ENCODE measurements around the gene GMPS. TPM values are rescaled to one million over a fixed set of nuclear protein-coding genes. Genes with fewer than 3 reads are reported as not detected.
"Not testable (repeated sequence)": the region's sequence is repeated elsewhere in the genome, so short reads cannot be mapped to it uniquely, and the experiment has no call there.

GMPS gene
- total and polyA plus RNA-seq, 4 donors: 14.9 to 43.2 (median 31.0) TPM

- intact Hi-C loops (cut with DNase I): no loop called here
- no peaks in the 10 kb centered on the region for H3K9me3 ChIP-seq (ENCODE audit: control insufficient read depth, low read length)
- H3K27me3 ChIP-seq (ENCODE audit: control insufficient read depth in 1 of 2, insufficient read depth in 2 of 2, low read length in 1 of 2): no peaks in the 10 kb centered on the region
- no peak overlapping the region for H3K4me3 ChIP-seq (ENCODE audit: low read length in 2 of 2)
- H3K4me1 ChIP-seq (ENCODE audit: control insufficient read depth in 1 of 2, insufficient read depth in 2 of 2, low read length in 2 of 2): peaks cover 0 to 5% of the 10 kb centered on the region in 2 donors
- 68 to 75% methylated on average over 8 of the region's 8 CpGs for WGBS, 2 donors
- H3K36me3 ChIP-seq (ENCODE audit: control insufficient read depth in 1 of 2, insufficient read depth in 2 of 2, low read length in 1 of 2): no peaks in the 10 kb centered on the region
- ATAC-seq (ENCODE audit: low FRiP score): no peak
- H3K27ac ChIP-seq (ENCODE audit: low read depth in 1 of 2, low read length in 2 of 2): no peak overlapping the region
- no peak for DNase-seq
These were observed 89.6 kb downstream of the GMPS start for GRCh38 chr3:155960060-155960459.

- H3K36me3 ChIP-seq (ENCODE audit: control insufficient read depth in 1 of 2, insufficient read depth in 2 of 2, low read length in 1 of 2); DNase-seq; ATAC-seq (ENCODE audit: low FRiP score); H3K27me3 ChIP-seq (ENCODE audit: control insufficient read depth in 1 of 2, insufficient read depth in 2 of 2, low read length in 1 of 2); H3K9me3 ChIP-seq (ENCODE audit: control insufficient read depth, low read length); intact Hi-C loops (cut with DNase I); H3K4me1 ChIP-seq (ENCODE audit: control insufficient read depth in 1 of 2, insufficient read depth in 2 of 2, low read length in 2 of 2); H3K27ac ChIP-seq (ENCODE audit: low read depth in 1 of 2, low read length in 2 of 2); H3K4me3 ChIP-seq (ENCODE audit: low read length in 2 of 2): not testable (repeated sequence)
- WGBS, 2 donors: 95 to 96% methylated on average over 5 of the region's 5 CpGs
These were observed 90.6 kb downstream of the GMPS start for GRCh38 chr3:155961044-155961443.

GRCh38 chr3:155963570-155963969 lies 93.1 kb downstream of the GMPS start:
- Histone ChIP-seq H3K27me3 (ENCODE audit: control insufficient read depth in 1 of 2, insufficient read depth in 2 of 2, low read length in 1 of 2) (no peaks in the 10 kb centered on the region), H3K27ac (ENCODE audit: low read depth in 1 of 2, low read length in 2 of 2) (no peak overlapping the region), H3K36me3 (ENCODE audit: control insufficient read depth in 1 of 2, insufficient read depth in 2 of 2, low read length in 1 of 2) (no peaks in the 10 kb centered on the region), H3K4me1 (ENCODE audit: control insufficient read depth in 1 of 2, insufficient read depth in 2 of 2, low read length in 2 of 2) (peaks cover 0 to 5% of the 10 kb centered on the region in 2 donors), H3K4me3 (ENCODE audit: low read length in 2 of 2) (no peak overlapping the region), H3K9me3 (ENCODE audit: control insufficient read depth, low read length) (no peaks in the 10 kb centered on the region)
- DNase-seq: no peak
- ATAC-seq (ENCODE audit: low FRiP score): no peak
- 5 to 8% methylated on average over 2 of the region's 2 CpGs for WGBS, 2 donors
- intact Hi-C loops (cut with DNase I): no loop called here

GRCh38 chr3:155970398-155970797 lies 99.9 kb downstream of the GMPS start:
- no peak for DNase-seq
- H3K27me3 ChIP-seq (ENCODE audit: control insufficient read depth in 1 of 2, insufficient read depth in 2 of 2, low read length in 1 of 2): no peaks in the 10 kb centered on the region
- no peak for ATAC-seq (ENCODE audit: low FRiP score)
- H3K9me3 ChIP-seq (ENCODE audit: control insufficient read depth, low read length): peaks cover 1% of the 10 kb centered on the region
- 92 to 99% methylated on average over 2 of the region's 2 CpGs for WGBS, 2 donors
- no peaks in the 10 kb centered on the region for H3K36me3 ChIP-seq (ENCODE audit: control insufficient read depth in 1 of 2, insufficient read depth in 2 of 2, low read length in 1 of 2)
- H3K27ac ChIP-seq (ENCODE audit: low read depth in 1 of 2, low read length in 2 of 2): no peak overlapping the region
- H3K4me3 ChIP-seq (ENCODE audit: low read length in 2 of 2): no peak overlapping the region
- no peaks in the 10 kb centered on the region for H3K4me1 ChIP-seq (ENCODE audit: control insufficient read depth in 1 of 2, insufficient read depth in 2 of 2, low read length in 2 of 2)
- intact Hi-C loops (cut with DNase I): no loop called here

GRCh38 chr3:155972885-155973584 lies 102.6 kb downstream of the GMPS start:
- H3K27me3 ChIP-seq (ENCODE audit: control insufficient read depth in 1 of 2, insufficient read depth in 2 of 2, low read length in 1 of 2): no peaks in the 10 kb centered on the region
- no peak overlapping the region for H3K4me3 ChIP-seq (ENCODE audit: low read length in 2 of 2)
- DNase-seq (no peak), ATAC-seq (ENCODE audit: low FRiP score) (no peak)
- 91 to 94% methylated on average over 4 of the region's 4 CpGs for WGBS, 2 donors
- intact Hi-C loops (cut with DNase I): no loop called here
- no peaks in the 10 kb centered on the region for H3K36me3 ChIP-seq (ENCODE audit: control insufficient read depth in 1 of 2, insufficient read depth in 2 of 2, low read length in 1 of 2)
- no peak overlapping the region for H3K27ac ChIP-seq (ENCODE audit: low read depth in 1 of 2, low read length in 2 of 2)
- H3K4me1 ChIP-seq (ENCODE audit: control insufficient read depth in 1 of 2, insufficient read depth in 2 of 2, low read length in 2 of 2): no peaks in the 10 kb centered on the region
- H3K9me3 ChIP-seq (ENCODE audit: control insufficient read depth, low read length): peaks cover 1% of the 10 kb centered on the region

- intact Hi-C loops (cut with DNase I): no loop called here
These were observed 107.9 kb downstream of the GMPS start for GRCh38 chr3:155978324-155978723.

GRCh38 chr3:155979746-155980145 lies 109.3 kb downstream of the GMPS start:
- Histone ChIP-seq H3K4me1 (ENCODE audit: control insufficient read depth in 1 of 2, insufficient read depth in 2 of 2, low read length in 2 of 2) (peaks cover 0 to 4% of the 10 kb centered on the region in 2 donors), H3K9me3 (ENCODE audit: control insufficient read depth, low read length) (no peaks in the 10 kb centered on the region), H3K27me3 (ENCODE audit: control insufficient read depth in 1 of 2, insufficient read depth in 2 of 2, low read length in 1 of 2) (no peaks in the 10 kb centered on the region), H3K27ac (ENCODE audit: low read depth in 1 of 2, low read length in 2 of 2) (no peak overlapping the region), H3K36me3 (ENCODE audit: control insufficient read depth in 1 of 2, insufficient read depth in 2 of 2, low read length in 1 of 2) (no peaks in the 10 kb centered on the region), H3K4me3 (ENCODE audit: low read length in 2 of 2) (no peak overlapping the region)
- no peak for ATAC-seq (ENCODE audit: low FRiP score)
- intact Hi-C loops (cut with DNase I): no loop called here
- WGBS, 2 donors: 90% methylated on average over 3 of the region's 3 CpGs
- no peak for DNase-seq

More at GRCh38 chr3:155978324-155978723, 107.9 kb downstream of the GMPS start:
- H3K27me3 ChIP-seq (ENCODE audit: control insufficient read depth in 1 of 2, insufficient read depth in 2 of 2, low read length in 1 of 2): no peaks in the 10 kb centered on the region
- WGBS, 2 donors: 91 to 93% methylated on average over 3 of the region's 3 CpGs
- H3K9me3 ChIP-seq (ENCODE audit: control insufficient read depth, low read length): no peaks in the 10 kb centered on the region
- peaks cover 0 to 4% of the 10 kb centered on the region in 2 donors for H3K4me1 ChIP-seq (ENCODE audit: control insufficient read depth in 1 of 2, insufficient read depth in 2 of 2, low read length in 2 of 2)
- no peak overlapping the region for H3K4me3 ChIP-seq (ENCODE audit: low read length in 2 of 2)
- no peak overlapping the region for H3K27ac ChIP-seq (ENCODE audit: low read depth in 1 of 2, low read length in 2 of 2)
- no peak for DNase-seq
- H3K36me3 ChIP-seq (ENCODE audit: control insufficient read depth in 1 of 2, insufficient read depth in 2 of 2, low read length in 1 of 2): no peaks in the 10 kb centered on the region
- no peak for ATAC-seq (ENCODE audit: low FRiP score)

- no peaks in the 10 kb centered on the region for H3K27me3 ChIP-seq (ENCODE audit: control insufficient read depth in 1 of 2, insufficient read depth in 2 of 2, low read length in 1 of 2)
- no peaks in the 10 kb centered on the region for H3K9me3 ChIP-seq (ENCODE audit: control insufficient read depth, low read length)
- 8 to 10% methylated on average over 3 of the region's 3 CpGs for WGBS, 2 donors
- no peak overlapping the region for H3K4me3 ChIP-seq (ENCODE audit: low read length in 2 of 2)
- no peak overlapping the region for H3K27ac ChIP-seq (ENCODE audit: low read depth in 1 of 2, low read length in 2 of 2)
- ATAC-seq (ENCODE audit: low FRiP score) (no peak), DNase-seq (no peak)
- intact Hi-C loops (cut with DNase I): no loop called here
- no peaks in the 10 kb centered on the region for H3K36me3 ChIP-seq (ENCODE audit: control insufficient read depth in 1 of 2, insufficient read depth in 2 of 2, low read length in 1 of 2)
- peaks cover 0 to 4% of the 10 kb centered on the region in 2 donors for H3K4me1 ChIP-seq (ENCODE audit: control insufficient read depth in 1 of 2, insufficient read depth in 2 of 2, low read length in 2 of 2)
These were observed 111.2 kb downstream of the GMPS start for GRCh38 chr3:155981669-155982068.

GRCh38 chr3:155983834-155984474 lies 113.5 kb downstream of the GMPS start:
- intact Hi-C loops (cut with DNase I): no loop called here
- no peaks in the 10 kb centered on the region for H3K27me3 ChIP-seq (ENCODE audit: control insufficient read depth in 1 of 2, insufficient read depth in 2 of 2, low read length in 1 of 2)
- H3K36me3 ChIP-seq (ENCODE audit: control insufficient read depth in 1 of 2, insufficient read depth in 2 of 2, low read length in 1 of 2): no peaks in the 10 kb centered on the region
- WGBS, 2 donors: 89 to 100% methylated on average over 1 of the region's 1 CpG
- ATAC-seq (ENCODE audit: low FRiP score) (no peak), DNase-seq (no peak)
- H3K4me3 ChIP-seq (ENCODE audit: low read length in 2 of 2): no peak overlapping the region
- peaks cover 0 to 4% of the 10 kb centered on the region in 2 donors for H3K4me1 ChIP-seq (ENCODE audit: control insufficient read depth in 1 of 2, insufficient read depth in 2 of 2, low read length in 2 of 2)
- no peaks in the 10 kb centered on the region for H3K9me3 ChIP-seq (ENCODE audit: control insufficient read depth, low read length)
- H3K27ac ChIP-seq (ENCODE audit: low read depth in 1 of 2, low read length in 2 of 2): no peak overlapping the region

Data from aorta (tissue), 5 donors.